Lung (tissue), 12 donors: Measurements from ENCODE around the gene NARS2. TPM values are rescaled to one million over a fixed set of nuclear protein-coding genes. Genes with fewer than 3 reads are reported as not detected.

ENCODE experiments used
- ATAC-seq: fragments of 200-7000 bp; cut with Tn5 transposase; one replicate; pipeline ENCODE4 v1.9.1; 2020; ENCODE audit warnings: moderate number of reproducible peaks; ENCODE audit not compliant: insufficient read depth, low FRiP score
- DNase-seq, 3 donors: peaks; one replicate each; pipeline ENCODE4 v3.0.0-alpha.2; 2013 to 2017
- H3K27ac ChIP-seq, 2 donors: one replicate each; pipeline ENCODE4 v1.5.1; 2013; ENCODE audit warnings: mild to moderate bottlenecking in 2 of 2, moderate library complexity in 2 of 2, control low read depth in 1 of 2, inconsistent platforms in 1 of 2, low read depth in 1 of 2, low read length in 1 of 2
- H3K27me3 ChIP-seq, 3 donors: one replicate each; pipeline ENCODE4 v1.5.1; 2013; ENCODE audit warnings: low read length in 2 of 3; ENCODE audit not compliant: control insufficient read depth in 3 of 3, insufficient read depth in 3 of 3
- H3K36me3 ChIP-seq, 4 donors: one replicate each; pipeline ENCODE4 v1.5.1; 2013; ENCODE audit warnings: low read length in 4 of 4, mild to moderate bottlenecking in 1 of 4, moderate library complexity in 1 of 4; ENCODE audit not compliant: control insufficient read depth in 4 of 4, insufficient read depth in 4 of 4
- H3K4me1 ChIP-seq, 5 donors: one replicate each; pipeline ENCODE4 v1.5.1; 2013; ENCODE audit warnings: low read length in 5 of 5, mild to moderate bottlenecking in 2 of 5, moderate library complexity in 1 of 5; ENCODE audit not compliant: control insufficient read depth in 5 of 5, insufficient read depth in 5 of 5
- H3K4me3 ChIP-seq: one replicate; pipeline ENCODE4 v1.5.1; 2013; ENCODE audit warnings: mild to moderate bottlenecking, control low read depth, moderate library complexity
- H3K9ac ChIP-seq, 2 donors: one replicate each; pipeline ENCODE4 v1.5.1; 2013; ENCODE audit warnings: low read length in 2 of 2, control low read depth in 1 of 2; ENCODE audit not compliant: insufficient read depth in 1 of 2
- H3K9me3 ChIP-seq, 4 donors: one replicate each; pipeline ENCODE4 v1.5.1; 2013; ENCODE audit warnings: low read length in 3 of 4, mild to moderate bottlenecking in 1 of 4, moderate library complexity in 1 of 4; ENCODE audit not compliant: control insufficient read depth in 4 of 4, insufficient read depth in 3 of 4
- CTCF ChIP-seq: IDR thresholded peaks from 2 replicates; pipeline ENCODE4 v1.5.1; 2012; ENCODE audit warnings: mild to moderate bottlenecking; ENCODE audit errors: control extremely low read depth, extremely low read depth
- whole genome bisulfite sequencing, 2 donors: extraction: QIAGEN DNeasy Blood & Tissue Kit; methylation state at CpG; one replicate each; pipeline ENCODE4 v1.1.7; 2013; 5-methylcytosine and 5-hydroxymethylcytosine counted together
- polyA plus RNA-seq, 2 donors: library from polyadenylated mRNA; stranded (reverse); fragments of 200-250 nt; gene quantifications; one replicate each; pipeline ENCODE4 v1.2.1, GENCODE V29; 2013
- total RNA-seq, 2 donors: library from RNA; depleted of rRNA in 1 of 2; stranded (reverse); fragments of >200 nt in 1 of 2; gene quantifications; one replicate each; pipeline ENCODE4 v1.2.1, GENCODE V29; 2014 to 2021
- donor health status: control.
- donor health status: control.
- donor health status: Bipolar disorder and iron deficiency.
- donor health status: healthy.
- donor health status: DM: yes; HTN: yes; CAD: no.

NARS2 gene
- total and polyA plus RNA-seq, 4 donors, result 12.0 to 33.8 (median 19.8) TPM

- Histone ChIP-seq H3K27me3 (no peaks in the 10 kb centered on the region), H3K36me3 (peaks cover 5 to 21% (median 7%) of the 10 kb centered on the region in 4 donors), H3K4me3 (no peak overlapping the region), H3K9me3 (no peaks in the 10 kb centered on the region), H3K4me1 (no peaks in the 10 kb centered on the region), H3K9ac (no peak overlapping the region), H3K27ac (no peak overlapping the region)
- no peak for ATAC-seq
- TF ChIP-seq CTCF, result no peak
- 94 to 96% methylated on average over 1 of the region's 1 CpG for WGBS, 2 donors
- DNase-seq, result no peak
Observed at GRCh38 chr11:78460471-78460870, 114.2 kb downstream of the NARS2 start.

- WGBS, 2 donors, result 95 to 97% methylated on average over 4 of the region's 4 CpGs
- Histone ChIP-seq H3K36me3 (peaks cover 5 to 21% (median 7%) of the 10 kb centered on the region in 4 donors), H3K9ac (no peak overlapping the region), H3K4me3 (no peak overlapping the region), H3K27ac (no peak overlapping the region), H3K27me3 (no peaks in the 10 kb centered on the region), H3K4me1 (no peaks in the 10 kb centered on the region), H3K9me3 (no peaks in the 10 kb centered on the region)
- DNase-seq (no peak), ATAC-seq (no peak)
- TF ChIP-seq CTCF, result no peak
Observed at GRCh38 chr11:78459738-78460137, 114.9 kb downstream of the NARS2 start.

GRCh38 chr11:78457448-78457847 lies 117.2 kb downstream of the NARS2 start:
- H3K4me1 ChIP-seq, result peaks cover 0 to 12% (median 0%) of the 10 kb centered on the region in 5 donors
- WGBS, 2 donors, result 74 to 98% methylated on average over 2 of the region's 2 CpGs

More at GRCh38 chr11:78457448-78457847, 117.2 kb downstream of the NARS2 start:
- Histone ChIP-seq H3K4me3 (no peak overlapping the region), H3K9me3 (no peaks in the 10 kb centered on the region), H3K27ac (no peak overlapping the region), H3K27me3 (no peaks in the 10 kb centered on the region), H3K36me3 (peaks cover 3 to 15% (median 4%) of the 10 kb centered on the region in 4 donors), H3K9ac (no peak overlapping the region)
- no peak for TF ChIP-seq CTCF
- DNase-seq, result no peak
- no peak for ATAC-seq
